T47D (cell line): Measurements from ENCODE around the gene NMRAL1.

Experiments
- DNase-seq, 2 experiments: peaks; one replicate each; pipeline versions ENCODE4 v3.0.0 to v3.0.0-alpha.2; 2011 to 2012; ENCODE audit warnings: low read depth in 1 of 2, low spot score in 1 of 2
- JUND ChIP-seq: IDR thresholded peaks from 2 replicates; pipeline ENCODE4 v1.6.1; 2012; ENCODE audit warnings: low read depth
- in situ Hi-C: cut with HindIII; loops from 2 replicates; pipeline ENCODE4 v1.10.0; 2016; ENCODE audit warnings: low sequenced_read_pairs, low pct_unique_long_range_greater_than_20kb

Gene NMRAL1

DNA sequence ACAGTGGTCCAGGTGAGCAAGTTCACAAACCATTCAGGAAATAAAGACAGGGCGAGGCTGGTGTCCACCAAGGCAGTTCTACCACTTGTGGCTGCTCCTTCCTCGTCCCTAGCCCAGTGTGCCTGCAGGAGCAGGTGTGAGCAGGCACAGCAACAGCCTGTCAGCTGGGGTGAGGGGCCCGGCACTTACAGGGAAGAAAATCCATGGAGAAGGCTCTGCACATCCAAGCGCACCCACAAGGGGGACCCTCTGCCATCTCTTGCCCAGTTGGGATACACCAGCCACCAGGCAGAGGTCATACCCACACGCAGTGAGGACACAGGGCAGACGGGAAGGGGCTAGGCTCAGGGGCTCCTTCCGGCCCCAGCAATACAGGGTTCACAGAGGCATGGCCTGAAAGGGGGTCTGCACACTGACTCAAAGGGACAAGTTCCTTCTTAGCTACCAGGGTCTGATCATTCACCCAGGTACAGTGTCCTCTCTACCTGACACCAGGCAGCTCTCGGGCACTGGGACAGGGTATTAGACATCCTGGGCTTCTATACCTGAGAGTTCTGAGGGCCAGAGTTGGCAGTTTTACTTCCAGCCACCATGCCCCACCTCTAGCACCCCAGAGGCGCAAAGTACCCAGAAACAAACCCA is 37.1 kb upstream of the NMRAL1 start:
- in situ Hi-C loops, result no loop called here
- TF ChIP-seq JUND, result no peak
- peak; percentile 54 to 66 for DNase-seq

DNA sequence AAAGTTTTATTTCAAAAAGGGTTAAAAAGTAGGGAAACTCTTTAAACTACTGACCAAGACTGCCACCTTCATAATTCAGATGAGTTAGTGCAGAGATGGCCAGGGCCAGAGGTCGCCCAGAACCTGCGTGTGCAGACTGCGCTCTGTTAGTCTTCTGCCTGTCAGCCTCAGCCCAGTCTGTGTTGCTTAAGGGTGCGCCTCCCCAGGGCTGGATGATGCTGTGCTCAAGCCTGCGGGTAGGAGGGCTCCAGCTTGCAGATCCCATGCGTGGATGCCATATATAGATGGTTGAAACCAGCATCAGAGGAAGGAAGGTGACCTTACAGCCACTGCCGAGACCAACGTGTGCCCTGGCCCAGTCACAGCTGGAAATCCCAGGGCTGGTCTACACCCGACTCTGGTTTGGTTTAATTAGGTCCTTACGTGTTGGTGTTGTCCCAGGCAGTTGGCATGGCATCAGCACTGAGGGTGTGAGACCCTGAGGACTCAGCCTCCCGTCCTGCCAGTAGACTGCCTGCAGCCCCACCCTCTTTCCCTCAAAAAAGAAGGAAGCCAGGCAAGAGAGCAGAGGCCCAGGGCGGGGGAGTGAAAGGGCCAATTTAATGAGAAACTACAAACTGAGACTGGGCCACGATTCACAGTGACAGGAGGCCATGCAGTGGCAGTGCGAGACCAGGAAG is 36.5 kb upstream of the NMRAL1 start:
- no peak for TF ChIP-seq JUND
- in situ Hi-C loops, result no loop called here
- no peak for DNase-seq

DNA sequence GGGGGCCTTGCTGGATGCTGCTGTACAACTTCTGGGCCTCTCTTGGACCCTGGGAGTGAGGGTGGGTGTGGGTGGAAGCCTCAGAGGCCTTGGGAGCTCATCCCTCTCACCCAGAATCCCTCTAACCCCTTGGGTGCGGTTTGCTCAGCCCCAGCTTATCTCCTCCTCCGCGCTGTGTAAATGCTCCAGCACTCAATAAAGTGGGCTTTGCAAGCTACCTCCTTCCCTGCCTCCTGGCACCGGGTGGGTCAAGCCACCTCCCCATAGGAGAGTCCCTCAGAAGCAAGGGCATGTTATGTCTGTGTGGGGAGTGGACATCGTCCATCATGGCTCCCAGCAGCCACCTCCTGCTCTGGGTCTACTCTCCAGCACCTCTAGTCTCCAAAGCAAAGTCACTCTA is 35.7 kb upstream of the NMRAL1 start:
- in situ Hi-C loops, result no loop called here
- no peak for TF ChIP-seq JUND
- no peak for DNase-seq

DNA sequence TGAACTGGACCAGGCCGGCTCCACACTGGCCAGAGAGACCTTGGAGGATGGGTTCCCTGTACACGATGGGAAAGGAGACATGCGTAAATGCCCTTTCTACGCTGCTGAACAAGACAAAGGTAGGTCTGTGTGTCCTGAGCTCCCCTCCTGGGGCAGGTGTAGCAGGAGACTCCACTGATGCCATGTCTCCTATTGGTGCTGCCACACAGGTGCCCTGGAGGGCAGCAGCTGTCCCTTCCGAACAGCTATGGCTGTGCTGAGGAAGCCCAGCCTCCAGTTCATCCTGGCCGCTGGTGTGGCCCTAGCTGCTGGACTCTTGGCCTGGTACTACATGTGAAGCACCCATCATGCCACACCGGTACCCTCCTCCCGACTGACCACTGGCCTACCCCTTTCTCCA is 35.0 kb upstream of the NMRAL1 start:
- in situ Hi-C loops, result no loop called here
- TF ChIP-seq JUND, result no peak
- DNase-seq, result no peak

DNA sequence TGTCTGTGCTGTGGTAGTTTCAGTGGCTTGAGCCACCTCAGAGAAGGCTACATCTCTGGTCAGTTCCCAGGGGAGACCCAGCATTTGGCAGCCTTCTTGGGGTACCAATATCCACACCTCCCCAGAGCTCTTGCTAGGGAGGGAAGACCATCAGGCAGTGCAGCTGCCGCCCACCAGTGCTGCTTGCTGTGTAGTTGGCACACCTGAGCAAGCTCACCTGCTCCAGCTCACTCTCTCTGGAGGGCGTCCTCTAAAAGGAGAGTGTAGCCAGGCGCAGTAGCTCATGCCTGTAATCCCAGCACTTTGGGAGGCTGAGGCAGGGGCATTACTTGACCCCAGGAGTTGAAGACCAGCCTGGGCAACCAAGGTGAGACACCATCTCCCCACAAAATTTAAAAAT is 34.4 kb upstream of the NMRAL1 start:
- DNase-seq, result no peak
- in situ Hi-C loops, result no loop called here
- TF ChIP-seq JUND, result no peak

DNA sequence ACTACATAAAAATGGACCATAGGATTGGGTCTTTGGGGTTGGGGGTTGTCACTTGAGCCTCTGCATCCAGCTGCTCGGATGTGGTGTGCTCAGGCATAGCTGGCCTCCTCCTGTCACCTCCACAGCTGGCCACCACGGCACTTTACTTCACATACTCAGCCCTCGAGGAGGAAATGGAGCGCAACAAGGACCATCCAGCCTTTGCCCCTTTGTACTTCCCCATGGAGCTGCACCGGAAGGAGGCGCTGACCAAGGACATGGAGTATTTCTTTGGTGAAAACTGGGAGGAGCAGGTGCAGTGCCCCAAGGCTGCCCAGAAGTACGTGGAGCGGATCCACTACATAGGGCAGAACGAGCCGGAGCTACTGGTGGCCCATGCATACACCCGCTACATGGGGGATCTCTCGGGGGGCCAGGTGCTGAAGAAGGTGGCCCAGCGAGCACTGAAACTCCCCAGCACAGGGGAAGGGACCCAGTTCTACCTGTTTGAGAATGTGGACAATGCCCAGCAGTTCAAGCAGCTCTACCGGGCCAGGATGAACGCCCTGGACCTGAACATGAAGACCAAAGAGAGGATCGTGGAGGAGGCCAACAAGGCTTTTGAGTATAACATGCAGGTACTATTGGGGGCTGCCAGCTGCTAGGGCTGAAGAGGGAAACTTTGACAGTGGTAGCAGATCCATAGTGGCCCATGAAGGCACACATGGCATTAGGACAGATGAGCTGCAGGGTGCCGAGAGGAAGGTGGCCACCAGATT is 33.3 kb upstream of the NMRAL1 start:
- no peak for TF ChIP-seq JUND
- in situ Hi-C loops, result no loop called here
- no peak for DNase-seq

DNA sequence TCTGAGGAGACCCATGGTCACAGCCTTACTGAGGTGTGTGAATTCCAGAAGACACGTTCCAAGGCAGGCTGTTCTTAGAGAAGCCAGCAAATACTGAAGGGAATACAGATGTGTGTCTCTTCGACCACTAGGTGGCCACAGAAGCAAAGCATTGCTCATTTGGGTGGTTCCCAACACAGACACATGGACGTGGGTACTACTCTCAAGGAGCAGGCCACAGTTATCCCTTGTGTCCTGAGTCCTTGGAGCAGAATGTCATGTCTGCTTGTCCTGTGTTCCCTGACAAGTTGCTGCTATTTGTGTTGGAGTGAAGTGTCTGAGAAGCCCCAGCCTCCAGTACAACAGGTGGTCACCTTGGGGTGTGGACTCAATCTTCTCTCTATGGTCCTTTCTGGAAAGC is 32.0 kb upstream of the NMRAL1 start:
- TF ChIP-seq JUND, result no peak
- DNase-seq, result peak; percentile 58 to 86
- in situ Hi-C loops, result no loop called here

DNA sequence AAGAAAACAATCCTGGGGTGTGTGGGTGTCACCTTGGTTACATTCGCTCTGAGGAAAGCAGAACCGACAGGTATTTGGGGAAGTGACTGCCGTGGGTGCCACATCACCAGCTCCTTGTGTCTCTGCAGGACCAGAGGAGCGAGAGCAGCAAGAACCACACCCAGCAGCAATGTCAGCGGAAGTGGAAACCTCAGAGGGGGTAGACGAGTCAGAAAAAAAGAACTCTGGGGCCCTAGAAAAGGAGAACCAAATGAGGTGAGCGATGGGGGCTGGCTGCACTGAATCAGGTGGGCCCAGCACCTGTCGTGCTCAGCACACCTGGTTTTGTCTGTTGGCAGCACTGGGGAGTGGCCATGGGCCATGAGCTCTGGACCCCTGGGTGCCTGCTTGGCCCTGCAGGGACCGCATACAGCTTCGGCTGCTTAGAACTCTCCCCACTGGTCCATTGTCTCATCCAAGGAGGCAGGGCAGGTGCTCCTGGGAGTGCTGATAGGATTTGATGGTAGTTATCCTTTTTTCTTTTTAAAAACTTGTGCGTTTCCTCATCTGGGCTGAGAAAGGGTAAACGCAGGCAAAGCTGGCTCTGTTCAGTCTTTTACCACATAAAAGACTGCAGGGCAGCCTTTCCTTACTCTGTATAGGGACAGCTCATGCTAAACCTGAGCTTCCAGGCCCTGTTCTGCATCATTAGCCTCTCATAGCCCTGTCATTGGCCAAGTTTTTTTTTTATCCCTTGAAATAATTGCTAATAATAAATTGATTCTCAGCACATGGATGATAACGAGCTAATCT is 31.1 kb upstream of the NMRAL1 start:
- no peak for TF ChIP-seq JUND
- DNase-seq, result no peak
- in situ Hi-C loops, result no loop called here

DNA sequence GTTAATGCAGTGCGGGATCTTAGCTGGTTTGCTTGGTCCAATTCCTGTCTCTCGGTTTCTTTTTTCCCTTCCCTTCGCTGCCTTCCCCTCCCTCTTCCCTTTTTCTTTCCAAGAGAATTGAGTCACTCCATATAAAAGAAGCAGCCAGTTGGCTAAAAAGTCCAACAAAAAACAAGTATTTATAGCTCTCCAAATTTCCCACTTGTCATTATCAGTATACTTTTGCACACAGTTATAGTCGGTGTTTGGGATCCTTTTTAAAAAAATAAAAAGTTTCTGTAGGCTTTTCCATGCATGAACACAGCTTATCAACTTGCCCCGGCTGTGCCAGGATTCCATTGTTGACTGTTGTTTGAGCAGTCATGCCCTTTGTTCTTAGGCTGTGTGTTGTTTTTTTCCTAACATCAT is 26.6 kb upstream of the NMRAL1 start:
- DNase-seq, result no peak
- no peak for TF ChIP-seq JUND
- in situ Hi-C loops, result no loop called here

DNA sequence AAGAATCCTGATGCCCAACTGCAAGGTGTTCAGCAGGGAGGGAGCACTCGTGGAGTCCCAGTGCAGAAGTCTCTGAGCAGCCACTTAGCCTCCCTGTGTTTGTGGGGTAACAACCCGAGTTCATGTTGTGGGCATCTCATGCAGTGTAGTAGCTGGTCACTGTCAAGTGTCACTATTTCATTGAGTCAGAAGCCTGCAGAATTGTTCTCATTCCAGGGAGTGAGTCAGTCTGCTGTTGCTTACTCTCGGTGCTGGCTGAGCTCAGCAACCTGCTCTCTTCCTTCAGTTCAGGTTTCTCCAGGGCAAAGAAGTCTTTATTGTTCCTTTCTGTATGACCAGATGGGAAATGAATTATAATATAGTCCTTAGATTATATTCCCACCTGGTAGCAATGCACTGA is 25.8 kb upstream of the NMRAL1 start:
- no peak for TF ChIP-seq JUND
- in situ Hi-C loops, result no loop called here
- DNase-seq, result peak; percentile 53 to 75

DNA sequence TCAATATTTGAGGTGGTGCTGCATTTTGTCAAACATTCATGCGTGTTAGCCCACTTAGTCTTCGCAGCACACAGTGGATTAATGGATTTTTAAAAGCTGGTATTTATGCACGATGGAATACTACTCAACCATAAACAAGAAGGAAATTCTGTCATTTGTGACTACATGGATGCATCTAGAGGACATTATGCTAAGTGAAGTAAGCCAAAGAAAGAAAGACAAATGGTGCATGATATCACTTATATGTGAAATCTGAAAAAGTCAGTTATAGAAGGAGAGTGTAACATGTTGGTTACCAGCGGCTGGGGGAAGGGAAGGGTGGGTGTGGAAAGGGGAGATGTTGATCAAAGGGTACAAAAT is 24.8 kb upstream of the NMRAL1 start:
- no peak for DNase-seq
- TF ChIP-seq JUND, result no peak
- in situ Hi-C loops, result no loop called here

DNA sequence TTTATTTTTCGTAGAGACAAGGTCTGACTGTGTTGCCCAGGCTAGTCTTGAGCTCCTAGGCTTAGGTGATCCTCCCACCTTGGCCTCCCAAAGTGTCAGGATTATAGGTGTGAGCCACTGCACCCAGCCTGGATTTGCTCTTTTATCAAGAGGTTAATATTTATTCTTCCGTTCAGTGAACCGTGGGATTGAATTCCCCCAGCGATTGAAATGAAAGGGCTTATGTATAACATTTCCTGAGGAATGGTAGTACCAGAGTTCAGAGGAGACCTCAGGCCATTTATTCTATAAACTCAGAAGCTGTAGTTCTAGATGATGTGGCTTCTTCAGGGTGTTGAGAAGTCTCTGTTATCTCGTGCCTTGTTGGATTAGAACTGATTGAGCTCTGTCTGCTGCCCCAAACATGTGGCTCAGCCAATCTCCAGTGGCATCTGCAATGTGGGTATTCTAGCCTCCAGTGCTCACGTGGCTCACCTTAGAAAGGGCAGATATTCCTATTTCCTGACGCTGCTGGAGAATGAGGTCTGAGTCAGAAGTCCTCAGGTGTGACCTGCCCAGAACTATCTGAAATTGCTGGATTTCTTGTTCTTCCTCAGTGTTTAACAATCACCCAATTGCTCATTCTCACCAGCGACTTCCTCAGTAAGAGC is 24.2 kb upstream of the NMRAL1 start:
- in situ Hi-C loops, result no loop called here
- no peak for DNase-seq
- no peak for TF ChIP-seq JUND

DNA sequence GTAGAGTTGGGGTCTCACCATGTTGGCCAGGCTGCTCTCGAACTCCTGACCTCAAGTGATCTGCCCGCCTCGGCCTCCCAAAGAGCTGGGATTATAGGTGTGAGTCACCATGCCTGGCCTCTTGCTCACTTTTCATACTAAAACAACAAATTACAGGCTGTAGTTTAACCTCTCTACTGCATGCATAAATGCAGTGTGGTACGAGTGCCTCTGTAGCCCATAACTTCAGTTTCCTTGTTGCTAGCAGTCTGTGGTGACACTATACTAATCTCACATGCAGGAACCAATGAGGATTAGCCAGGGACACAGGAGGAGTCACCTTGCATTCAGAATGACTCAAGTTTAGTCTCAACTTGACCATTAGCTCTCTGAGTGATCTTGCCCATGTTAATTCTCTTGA is 21.9 kb upstream of the NMRAL1 start:
- no peak for DNase-seq
- in situ Hi-C loops, result no loop called here
- no peak for TF ChIP-seq JUND
